Activated naive CD8-positive, alpha-beta T cell treated with anti-CD3 and anti-CD28 coated beads, Interleukin-2, amount 10 ng/mL, durations not matched to agents 7 days and 5 days (primary cell): ENCODE results near the gene CSHL1. TPM values are rescaled to one million over a fixed set of nuclear protein-coding genes. Genes with fewer than 3 reads are reported as not detected.

ENCODE experiments used
- ATAC-seq: fragments of 150-1000 bp; cut with Tn5 transposase; one replicate; pipeline ENCODE4 v1.10.0; 2021; ENCODE audit warnings: low read depth, moderate library complexity
- POLR2A ChIA-PET: fragments of 350-600 bp; sonication (Branson Sonifier 250); formaldehyde crosslinking; loops from one replicate; lab custom pipeline; 2021; ENCODE audit warnings: antibody characterized with exemption; lab: Charles Lee
- DNase-seq: peaks from one replicate; pipeline ENCODE4 v3.0.0; 2021
- H3K27ac Mint-ChIP-seq: one replicate; pipeline ENCODE4 v1.8.0; 2022; ENCODE audit warnings: mild to moderate bottlenecking, mixed read lengths
- H3K27me3 Mint-ChIP-seq: one replicate; pipeline ENCODE4 v1.8.0; 2022; ENCODE audit warnings: mild to moderate bottlenecking, moderate library complexity, mixed read lengths
- H3K36me3 Mint-ChIP-seq: one replicate; pipeline ENCODE4 v1.8.0; 2021; ENCODE audit warnings: mild to moderate bottlenecking, mixed read lengths
- H3K4me1 Mint-ChIP-seq: one replicate; pipeline ENCODE4 v1.8.0; 2021; ENCODE audit warnings: mixed read lengths
- H3K4me3 Mint-ChIP-seq: one replicate; pipeline ENCODE4 v1.8.0; 2022; ENCODE audit warnings: mild to moderate bottlenecking, moderate library complexity, mixed read lengths
- H3K9me3 Mint-ChIP-seq: one replicate; pipeline ENCODE4 v1.8.0; 2021; ENCODE audit warnings: mixed read lengths
- total RNA-seq, 2 experiments: library from RNA; stranded (reverse); gene quantifications; one replicate each; pipeline ENCODE4 v1.2.3, GENCODE V29; 2021

Gene CSHL1
- total RNA-seq: not detected

DNA sequence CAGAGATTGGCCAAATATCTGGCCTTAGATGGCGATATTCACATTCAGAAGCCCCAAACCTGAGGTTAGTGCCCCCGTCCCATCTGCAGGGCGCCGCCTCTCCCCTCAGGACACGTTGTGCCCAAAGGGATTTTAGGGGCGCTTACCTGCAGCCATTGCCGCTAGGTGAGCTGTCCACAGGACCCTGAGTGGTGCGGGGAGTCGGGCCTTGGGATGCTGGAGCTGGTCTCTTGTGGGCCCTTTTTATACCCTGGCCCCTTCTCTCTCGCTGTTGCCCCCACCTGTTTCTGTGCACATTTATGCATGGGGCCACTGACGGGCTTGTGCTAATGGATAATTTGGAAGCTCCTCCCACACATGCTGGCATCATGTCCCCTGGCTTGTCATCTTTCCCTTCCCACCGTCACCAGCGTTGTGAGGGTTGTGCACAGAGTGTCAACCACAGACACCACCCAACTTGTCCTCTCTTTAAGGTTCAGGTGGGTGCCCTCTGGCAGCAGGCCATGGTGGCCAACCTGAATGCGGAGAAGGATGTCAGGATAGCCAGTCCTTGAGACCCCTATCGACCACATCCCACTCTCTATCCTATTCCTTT, at the start of gene CSHL1:
TSS of gene CSHL1 (minus strand) at position 218 of the 595 bp plus-strand sequence. CDS start at position 156, 62 bp downstream.
- Mint-ChIP-seq H3K27me3 (peaks cover 7% of the 10 kb centered on the region), H3K36me3 (no peaks in the 10 kb centered on the region)

DNA sequence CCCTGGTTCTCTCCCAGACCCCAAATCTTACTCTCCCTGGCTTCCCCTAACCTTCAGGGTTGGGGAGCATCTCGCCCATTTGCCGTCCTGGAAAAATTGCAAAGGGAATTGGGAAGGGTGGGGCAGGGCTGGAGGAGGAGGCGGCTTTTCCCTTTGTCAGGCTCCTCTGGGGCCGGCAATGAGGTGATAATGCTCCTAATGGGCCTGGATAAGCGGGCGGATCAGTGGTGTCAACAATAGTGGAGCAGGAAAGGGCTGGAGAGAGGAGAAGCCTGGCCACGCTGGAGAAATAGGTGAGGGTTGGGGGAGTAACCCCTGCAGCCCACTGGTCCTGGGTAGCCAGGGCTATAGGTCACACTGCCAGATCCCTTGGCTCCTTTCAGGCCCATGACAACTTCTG, 49.4 kb upstream of the CSHL1 start:
- ATAC-seq (no peak), DNase-seq (no peak)
- POLR2A ChIA-PET: no interaction called here
- Mint-ChIP-seq H3K4me1 (peaks cover 2% of the 10 kb centered on the region), H3K4me3 (no peak overlapping the region), H3K9me3 (no peaks in the 10 kb centered on the region), H3K27me3 (peaks cover 2% of the 10 kb centered on the region), H3K27ac (no peak overlapping the region), H3K36me3 (no peaks in the 10 kb centered on the region)

More for the DNA sequence above, at the start of gene CSHL1:
- no peaks in the 10 kb centered on the region for H3K9me3 Mint-ChIP-seq
- ATAC-seq (no peak), DNase-seq (no peak)
- no peak within 1 kb of the TSS for H3K27ac Mint-ChIP-seq
- H3K4me3 Mint-ChIP-seq: no peak within 1 kb of the TSS
- no peaks in the 10 kb centered on the region for H3K4me1 Mint-ChIP-seq
- POLR2A ChIA-PET: no interaction called here

- Mint-ChIP-seq H3K4me3 (no peak overlapping the region), H3K9me3 (no peaks in the 10 kb centered on the region), H3K27me3 (peaks cover 5% of the 10 kb centered on the region), H3K27ac (no peak overlapping the region), H3K36me3 (no peaks in the 10 kb centered on the region), H3K4me1 (peaks cover 2% of the 10 kb centered on the region)
- no peak for DNase-seq
- no peak for ATAC-seq
- POLR2A ChIA-PET: no interaction called here
These were observed 48.9 kb upstream of the CSHL1 start for GRCh38 chr17:63960006-63960405.

DNA sequence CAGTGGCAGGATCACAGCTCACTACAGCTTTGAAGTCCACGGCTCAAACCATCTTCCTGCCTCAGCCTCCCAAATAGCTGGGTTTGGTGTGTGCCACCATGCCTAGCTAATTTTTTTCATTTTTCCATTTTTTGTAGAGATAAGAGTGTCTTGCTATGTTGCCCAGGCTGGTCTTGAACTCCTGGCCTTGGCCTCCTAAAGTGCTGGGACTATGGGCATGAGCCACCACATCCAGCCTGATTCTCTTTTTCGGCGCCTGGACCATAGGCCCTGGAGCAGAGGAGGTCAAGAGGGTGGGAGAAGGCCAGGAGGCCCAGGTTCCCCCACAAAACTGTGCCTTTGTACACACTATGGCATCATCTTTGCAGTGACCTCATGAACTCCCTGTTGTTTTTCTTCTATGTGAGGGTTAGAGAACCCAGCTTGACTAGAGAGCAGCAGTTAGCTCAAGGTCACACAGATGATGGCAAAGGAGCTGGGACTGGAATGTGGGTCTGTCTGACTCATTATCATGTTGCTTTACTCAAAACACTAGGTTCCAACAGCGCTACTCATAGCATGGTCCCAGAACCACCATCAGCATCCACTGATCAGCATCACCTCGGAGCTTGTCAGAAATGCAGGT, 45.4 kb upstream of the CSHL1 start:
- Mint-ChIP-seq H3K9me3 (no peaks in the 10 kb centered on the region), H3K27ac (no peak overlapping the region), H3K4me1 (peaks cover 9% of the 10 kb centered on the region), H3K4me3 (no peak overlapping the region), H3K27me3 (peaks cover 2% of the 10 kb centered on the region), H3K36me3 (no peaks in the 10 kb centered on the region)
- POLR2A ChIA-PET: interaction anchor here (1.2 to 1.5 kb wide), 2 partner anchors 10 kb away, joined by 4 read pairs; no protein-coding TSS in a partner anchor
- DNase-seq (no peak), ATAC-seq (no peak)

- H3K9me3 Mint-ChIP-seq: no peaks in the 10 kb centered on the region
- ATAC-seq (no peak), DNase-seq (no peak)
- no peak overlapping the region for H3K27ac Mint-ChIP-seq
- H3K4me3 Mint-ChIP-seq: no peak overlapping the region
- H3K27me3 Mint-ChIP-seq: peaks cover 2% of the 10 kb centered on the region
- no peaks in the 10 kb centered on the region for H3K36me3 Mint-ChIP-seq
- POLR2A ChIA-PET: interaction anchor here (1.2 to 1.5 kb wide), 2 partner anchors 9 to 11 kb away, joined by 4 read pairs; no protein-coding TSS in a partner anchor
- H3K4me1 Mint-ChIP-seq: peaks cover 9% of the 10 kb centered on the region
These were observed 44.7 kb upstream of the CSHL1 start for GRCh38 chr17:63955791-63956190.

GRCh38 chr17:63955232-63955631, 44.2 kb upstream of the CSHL1 start:
- Mint-ChIP-seq H3K9me3 (no peaks in the 10 kb centered on the region), H3K27me3 (peaks cover 2% of the 10 kb centered on the region), H3K4me1 (peaks cover 9% of the 10 kb centered on the region), H3K4me3 (no peak overlapping the region), H3K36me3 (no peaks in the 10 kb centered on the region), H3K27ac (no peak overlapping the region)
- ATAC-seq (no peak), DNase-seq (no peak)
- POLR2A ChIA-PET: no interaction called here

DNA sequence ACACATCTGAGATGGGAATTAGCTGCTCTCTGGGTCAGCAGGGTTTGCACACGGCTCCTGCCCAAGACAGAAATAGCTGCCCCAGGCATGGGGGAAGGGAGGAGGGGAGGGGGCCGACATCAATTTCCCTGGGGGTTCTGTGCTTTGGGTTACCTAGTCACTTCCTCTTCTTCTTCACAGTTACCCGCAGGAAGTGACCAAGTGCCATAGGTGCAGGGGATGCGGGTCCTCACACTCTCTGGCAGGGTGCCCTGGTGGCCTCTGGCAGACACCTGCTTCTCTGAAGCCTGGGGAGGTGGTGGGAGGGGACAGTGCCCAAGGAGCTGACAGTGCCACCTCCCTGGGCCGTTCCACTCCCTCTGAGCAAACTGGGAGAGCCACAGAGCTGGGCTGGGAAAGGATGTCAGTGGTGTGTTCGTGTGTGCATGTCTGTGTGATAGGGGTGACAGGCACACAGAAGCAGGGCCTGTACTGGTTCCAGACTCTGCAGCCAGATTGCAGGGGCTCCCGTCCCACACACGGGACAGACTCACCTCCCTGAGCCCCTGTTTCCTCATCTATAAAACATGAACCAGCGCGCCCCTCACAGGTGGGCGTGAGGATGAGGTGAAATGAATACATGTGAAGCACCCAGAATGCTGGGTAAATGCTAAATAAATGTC, 43.5 kb upstream of the CSHL1 start:
- DNase-seq (no peak), ATAC-seq (peak; percentile 72)
- H3K4me1 Mint-ChIP-seq: peaks cover 9% of the 10 kb centered on the region
- H3K9me3 Mint-ChIP-seq: no peaks in the 10 kb centered on the region
- H3K36me3 Mint-ChIP-seq: no peaks in the 10 kb centered on the region
- peak overlapping the region; percentile 60 for H3K27ac Mint-ChIP-seq
- peaks cover 2% of the 10 kb centered on the region for H3K27me3 Mint-ChIP-seq
- POLR2A ChIA-PET: no interaction called here
- H3K4me3 Mint-ChIP-seq: peak overlapping the region; percentile 18

- Mint-ChIP-seq H3K9me3 (no peaks in the 10 kb centered on the region), H3K4me3 (no peak overlapping the region), H3K27me3 (peaks cover 2% of the 10 kb centered on the region), H3K36me3 (no peaks in the 10 kb centered on the region), H3K4me1 (peaks cover 14% of the 10 kb centered on the region), H3K27ac (no peak overlapping the region)
- ATAC-seq: no peak
- POLR2A ChIA-PET: interaction anchor here (1.3 kb wide), 1 partner anchor 19 kb away, joined by 4 read pairs; the partner anchor contains the start of gene CD79B
- peak; percentile 53 for DNase-seq
These were observed 40.2 kb upstream of the CSHL1 start for GRCh38 chr17:63950940-63951907.

GRCh38 chr17:63949576-63950250, 38.7 kb upstream of the CSHL1 start:
- DNase-seq: no peak
- Mint-ChIP-seq H3K4me3 (no peak overlapping the region), H3K9me3 (no peaks in the 10 kb centered on the region), H3K27ac (no peak overlapping the region), H3K36me3 (no peaks in the 10 kb centered on the region), H3K4me1 (peaks cover 16% of the 10 kb centered on the region), H3K27me3 (peaks cover 2% of the 10 kb centered on the region)
- POLR2A ChIA-PET: interaction anchor here (1.0 to 1.3 kb wide), 2 partner anchors 18 to 50 kb away, joined by 4 read pairs; partner anchors contain the start of gene CD79B
- no peak for ATAC-seq

GRCh38 chr17:63948521-63948920, 37.5 kb upstream of the CSHL1 start:
- peaks cover 8% of the 10 kb centered on the region for H3K27me3 Mint-ChIP-seq
- H3K4me3 Mint-ChIP-seq: no peak overlapping the region
- H3K36me3 Mint-ChIP-seq: no peaks in the 10 kb centered on the region
- no peaks in the 10 kb centered on the region for H3K9me3 Mint-ChIP-seq
- DNase-seq (no peak), ATAC-seq (no peak)
- peaks cover 7% of the 10 kb centered on the region for H3K4me1 Mint-ChIP-seq
- H3K27ac Mint-ChIP-seq: no peak overlapping the region
- POLR2A ChIA-PET: interaction anchor here (1.0 kb wide), 1 partner anchor 51 kb away, joined by 4 read pairs; no protein-coding TSS in a partner anchor

DNA sequence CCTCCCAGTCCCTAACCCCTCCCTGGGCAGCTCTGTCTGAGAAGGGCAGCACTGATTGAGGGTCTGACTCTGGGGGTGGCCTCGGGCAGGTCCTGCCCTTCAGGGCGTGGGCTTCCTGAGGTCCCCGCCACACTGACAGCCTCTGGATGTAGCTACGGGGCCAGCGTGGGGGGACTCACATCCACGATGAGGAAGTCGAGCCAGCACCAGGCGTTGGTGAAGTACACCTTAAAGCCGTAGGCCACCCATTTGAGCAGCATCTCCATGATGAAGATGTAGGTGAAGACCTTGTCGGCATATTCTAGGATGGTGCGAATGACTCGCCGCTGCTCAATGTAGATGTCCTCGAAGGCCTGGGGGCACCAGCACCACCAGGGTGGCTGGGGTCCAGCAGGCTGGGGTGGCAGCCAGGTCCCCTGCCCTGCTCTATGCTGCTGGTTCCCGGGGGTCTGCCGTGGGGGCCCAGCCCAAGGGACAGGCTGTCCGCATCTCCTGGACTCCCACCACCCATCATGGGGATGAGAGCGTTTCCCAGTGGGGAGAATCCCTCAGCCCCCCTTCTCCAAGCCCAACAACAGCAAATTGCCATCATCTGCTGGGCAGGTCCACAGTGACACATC, 36.8 kb upstream of the CSHL1 start:
- ATAC-seq: no peak

More for the DNA sequence above, 36.8 kb upstream of the CSHL1 start:
- Mint-ChIP-seq H3K27ac (no peak overlapping the region), H3K4me3 (no peak overlapping the region), H3K36me3 (no peaks in the 10 kb centered on the region), H3K9me3 (no peaks in the 10 kb centered on the region), H3K4me1 (peaks cover 7% of the 10 kb centered on the region), H3K27me3 (peaks cover 11% of the 10 kb centered on the region)
- DNase-seq: no peak
- POLR2A ChIA-PET: interaction anchor here (1.7 kb wide), 1 partner anchor 19 kb away, joined by 4 read pairs; no protein-coding TSS in a partner anchor
